SHP77 (cell line): ENCODE measurements around the gene RPLP2.

Experiments
- DNase-seq, 2 experiments: peaks; one replicate each; lab custom pipeline; 2025; lab: John Stamatoyannopoulos, UW

The RPLP2 gene

DNA sequence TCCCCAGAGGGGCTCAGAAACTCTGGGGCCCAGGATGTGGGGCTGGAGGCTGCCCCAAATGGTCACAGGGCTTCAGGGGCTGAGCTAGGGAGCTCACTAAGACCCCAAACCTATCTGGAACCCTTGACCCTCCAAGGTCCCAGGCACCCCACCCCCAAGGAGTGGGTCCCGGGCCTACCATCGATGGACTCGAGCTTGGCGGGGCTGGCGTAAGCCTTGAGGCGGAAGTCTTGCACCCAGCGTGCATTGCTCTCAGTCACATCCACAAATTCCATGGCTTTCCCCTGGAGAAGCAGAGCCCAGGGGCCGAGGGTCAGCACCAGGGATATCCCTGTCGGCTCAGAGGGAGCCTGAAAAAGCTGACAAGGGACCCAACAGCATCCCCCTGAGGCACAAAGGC is 35.9 kb upstream of the RPLP2 start:
- DNase-seq = no peak

GRCh38 chr11:774873-775592 is 34.7 kb upstream of the RPLP2 start:
- no peak for DNase-seq

DNA sequence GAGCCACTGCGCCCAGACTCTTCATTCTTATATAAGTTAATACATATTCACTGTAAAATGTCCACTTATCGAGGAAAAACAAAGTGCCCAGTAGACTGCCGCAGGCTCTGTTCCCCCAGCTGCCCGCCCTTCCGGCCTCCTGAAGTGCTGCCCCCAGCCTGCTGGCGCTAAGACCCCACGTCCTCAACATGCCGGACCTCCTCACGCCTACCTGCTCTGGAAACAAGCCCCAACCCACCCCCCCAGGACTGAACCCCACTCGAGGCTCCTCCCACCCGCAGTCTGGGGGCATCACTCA is 33.6 kb upstream of the RPLP2 start:
- DNase-seq = no peak

GRCh38 chr11:776561-777287 is 33.0 kb upstream of the RPLP2 start:
- DNase-seq = no peak

GRCh38 chr11:777288-778255 is 32.2 kb upstream of the RPLP2 start, which contains the start of gene GATD1:
Gene GATD1, minus strand, starts transcription at chr11:777487. Its CDS starts 25 bp downstream, at chr11:777462.
- peak; percentile 36 to 47 for DNase-seq

- no peak for DNase-seq
Observed at GRCh38 chr11:778976-779954, 30.5 kb upstream of the RPLP2 start.

- no peak for DNase-seq
Observed at GRCh38 chr11:779955-780532, 29.7 kb upstream of the RPLP2 start.

GRCh38 chr11:782264-783174 is 27.2 kb upstream of the RPLP2 start:
- DNase-seq = no peak

GRCh38 chr11:783581-784015 is 26.2 kb upstream of the RPLP2 start:
- DNase-seq = peak; percentile 57 to 66

- DNase-seq = no peak
Observed at GRCh38 chr11:786235-787083, 23.3 kb upstream of the RPLP2 start.

- DNase-seq = no peak
Observed at GRCh38 chr11:787084-787675, 22.6 kb upstream of the RPLP2 start.

- no peak for DNase-seq
Observed at GRCh38 chr11:788009-788640, 21.6 kb upstream of the RPLP2 start.

DNA sequence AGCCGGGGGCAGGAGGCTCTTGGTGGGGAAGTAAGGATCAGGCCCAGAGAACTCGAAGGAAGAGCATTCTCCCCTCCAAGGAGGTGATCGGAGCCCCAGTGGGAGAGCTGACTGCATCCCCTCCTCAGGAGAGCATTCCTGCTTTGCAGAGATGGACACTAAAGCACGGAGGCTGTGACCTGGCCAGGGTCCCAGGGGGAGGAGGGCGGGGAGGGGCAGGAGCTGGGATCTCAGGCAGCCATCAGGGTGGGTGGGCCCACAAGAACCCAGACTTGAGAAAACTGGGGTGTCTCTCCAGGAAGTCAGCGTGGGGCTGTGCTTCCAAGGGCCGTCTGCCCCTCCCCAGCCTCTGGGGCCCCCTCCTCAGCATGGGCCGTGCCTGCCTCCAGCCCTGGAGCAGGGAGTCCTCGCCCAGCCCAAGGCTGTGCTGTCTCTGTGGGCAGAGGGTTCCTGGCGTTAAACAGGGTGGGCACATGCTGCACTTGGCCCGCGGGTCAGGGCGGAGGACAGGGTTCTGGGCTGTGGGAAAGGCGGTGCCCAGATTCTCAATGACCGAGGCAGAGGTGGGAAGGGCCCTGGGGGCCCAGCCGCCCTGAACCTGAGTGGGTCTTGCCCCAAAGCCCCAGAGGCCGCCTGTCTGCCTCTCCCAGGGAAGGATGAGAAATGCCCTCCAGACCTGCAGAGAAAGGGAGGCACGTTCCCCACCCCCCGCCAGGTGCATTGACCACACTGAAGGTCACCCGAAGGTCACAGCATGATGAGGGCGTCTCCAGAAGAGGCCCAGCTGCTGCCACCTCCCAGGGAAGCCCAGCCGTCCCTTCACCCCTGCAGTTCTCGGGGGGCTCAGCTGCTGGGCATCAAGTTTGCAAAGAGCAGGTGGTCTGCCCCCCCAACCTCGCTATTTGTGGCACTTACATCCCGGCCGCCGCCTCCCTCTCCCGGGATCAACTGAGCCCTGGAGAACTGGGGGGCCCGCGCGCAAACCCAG is 20.5 kb upstream of the RPLP2 start:
- DNase-seq = no peak

DNA sequence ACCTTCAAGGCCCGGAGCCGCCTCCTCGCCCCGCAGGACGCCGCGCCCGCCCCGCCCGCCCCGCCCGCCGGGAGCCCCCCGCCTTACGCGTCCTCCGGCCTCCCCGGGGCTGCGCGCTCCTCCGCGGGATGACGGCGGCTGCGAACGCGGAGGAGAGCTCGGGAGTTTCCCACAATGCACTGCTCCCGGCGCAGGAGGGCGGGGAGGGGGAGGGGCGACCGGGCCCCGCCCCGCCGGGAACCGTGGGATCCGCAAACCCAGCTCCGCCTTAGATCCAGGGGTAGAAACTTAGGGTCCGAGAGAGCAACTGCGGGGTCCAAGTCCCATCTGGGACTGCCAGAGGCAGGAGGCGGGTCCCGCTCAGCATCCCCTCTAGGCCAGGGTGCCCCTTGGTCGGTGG is 19.8 kb upstream of the RPLP2 start, which contains the start of gene CEND1:
TSS of gene CEND1 (minus strand) at position 148 of the 400 bp plus-strand sequence. CDS start 1,514 bp downstream, outside the sequence.
- no peak for DNase-seq

DNA sequence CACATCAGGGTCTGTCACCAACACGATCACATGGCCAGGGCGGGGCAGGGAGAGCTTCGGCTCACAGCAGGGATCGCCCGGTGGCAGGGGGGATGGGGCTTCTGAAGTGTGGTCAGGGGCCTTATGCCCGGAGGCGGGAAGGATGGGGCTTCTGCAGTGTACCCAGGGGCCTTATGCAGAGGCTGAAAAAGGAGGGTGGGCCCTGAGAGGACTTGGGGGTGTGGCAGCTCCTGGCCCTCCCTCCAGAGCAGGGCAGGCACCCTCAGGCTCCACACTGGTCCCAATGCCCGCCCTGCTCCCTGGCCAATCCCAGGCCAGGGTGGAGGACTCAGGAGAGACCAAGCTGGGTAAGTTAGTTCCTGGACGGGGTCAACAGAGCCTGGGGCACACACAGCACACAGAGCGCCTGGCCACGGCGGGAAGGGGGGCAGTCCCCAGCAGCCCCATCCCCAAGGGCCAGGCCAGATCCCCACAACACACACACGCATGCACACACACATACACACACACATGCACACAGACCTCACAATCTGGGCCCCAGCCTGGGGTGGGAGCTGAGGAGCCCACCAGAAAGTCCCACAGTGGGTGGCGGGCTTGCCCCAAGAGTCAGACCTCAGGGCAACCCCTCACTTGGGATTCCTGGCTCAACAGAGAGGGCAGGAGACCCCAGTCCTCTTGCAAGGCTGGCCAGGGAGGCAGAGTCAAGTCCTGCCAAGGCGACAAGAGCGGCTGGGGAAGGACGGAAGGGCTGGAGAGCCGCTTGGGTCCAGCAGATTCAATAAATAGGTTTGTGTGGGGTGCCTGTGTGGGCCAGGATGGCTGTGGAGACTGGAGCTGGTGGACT is 18.8 kb upstream of the RPLP2 start:
- DNase-seq = no peak
